Measurements from ENCODE around the gene CDC25B. TPM values are rescaled to one million over a fixed set of nuclear protein-coding genes. Genes with fewer than 3 reads are reported as not detected.

Gene CDC25B
- total and polyA plus RNA-seq, 2 donors (not counting 3 experiments of a cell fraction or from before 2014, with no cell fraction given) = 46.7 to 76.5 TPM

DNA sequence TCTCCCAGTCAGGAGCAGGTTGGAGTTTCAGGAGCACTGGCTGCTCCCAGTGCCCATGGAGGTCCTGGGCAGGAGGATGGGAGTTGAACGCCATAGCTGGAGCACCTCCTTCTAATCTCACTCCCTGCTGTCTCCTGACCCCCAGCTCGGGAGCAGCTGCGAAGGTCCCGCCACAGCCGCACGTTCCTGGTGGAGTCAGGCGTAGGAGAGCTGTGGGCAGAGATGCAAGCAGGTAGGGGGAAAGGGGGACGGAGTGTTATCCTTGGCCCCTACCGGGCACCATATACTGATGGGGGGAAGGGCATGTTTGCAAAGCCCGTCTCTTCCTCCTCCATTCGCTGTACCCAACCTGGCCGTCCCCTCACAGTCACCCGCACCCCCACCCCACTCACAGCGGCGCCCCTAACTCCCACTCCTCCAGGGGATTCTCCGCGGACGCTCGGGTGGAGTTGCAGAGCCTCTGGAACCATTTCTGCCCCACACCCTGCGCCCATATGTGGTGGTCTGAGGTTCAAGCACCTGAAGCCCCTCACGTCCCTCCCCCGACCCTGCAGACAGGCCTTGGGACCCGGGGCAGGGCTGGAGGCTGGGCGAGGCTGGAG lies 46.9 kb upstream of the CDC25B start:
- dilution Hi-C loops (cut with MboI; ENCODE audit: extremely low pct_ligation_motif_present, low sequenced_read_pairs) = no loop called here
- POLR2A ChIA-PET = no interaction called here

DNA sequence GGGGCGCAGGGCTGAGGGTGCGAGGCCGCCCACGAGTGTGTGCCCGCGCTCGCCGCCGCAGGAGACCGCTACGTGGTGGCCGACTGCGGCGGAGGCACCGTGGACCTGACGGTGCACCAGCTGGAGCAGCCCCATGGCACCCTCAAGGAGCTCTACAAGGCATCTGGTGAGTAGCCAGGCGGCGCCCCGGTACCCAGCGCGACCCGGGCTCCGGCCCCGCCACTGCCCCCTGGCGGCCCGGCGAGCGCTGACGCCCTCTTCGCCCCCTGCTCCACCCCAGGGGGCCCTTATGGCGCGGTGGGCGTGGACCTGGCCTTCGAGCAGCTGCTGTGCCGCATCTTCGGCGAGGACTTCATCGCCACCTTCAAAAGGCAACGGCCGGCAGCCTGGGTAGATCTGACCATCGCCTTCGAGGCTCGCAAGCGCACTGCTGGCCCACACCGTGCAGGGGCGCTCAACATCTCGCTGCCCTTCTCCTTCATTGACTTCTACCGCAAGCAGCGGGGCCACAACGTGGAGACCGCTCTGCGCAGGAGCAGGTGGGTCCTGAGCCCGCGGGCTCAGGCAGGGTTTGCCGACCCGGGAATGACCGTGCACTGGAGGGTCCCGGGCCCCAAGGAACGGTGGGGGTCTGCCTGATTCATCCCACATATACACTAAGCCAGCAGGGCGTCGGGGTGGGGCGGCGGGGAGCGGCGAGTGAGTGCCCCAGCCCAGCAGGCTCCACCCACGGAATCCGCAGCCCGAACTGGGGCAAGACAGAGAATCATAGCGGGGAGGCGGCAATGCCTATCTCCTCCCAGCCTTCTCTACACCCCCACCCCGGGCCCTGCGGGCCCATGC lies 46.2 kb upstream of the CDC25B start:
- Histone ChIP-seq H3K36me3 (ENCODE audit: control insufficient read depth in 2 of 2, extremely low read depth in 1 of 2, insufficient read depth in 2 of 2, low read length in 2 of 2) (peaks cover 0 to 3% of the 10 kb centered on the region in 2 experiments), H3K9me3 (replicated peaks; ENCODE audit: control insufficient read depth, insufficient read depth, low read length) (no peaks in the 10 kb centered on the region), H3K4me3 (replicated peaks in 1 of 3; ENCODE audit: insufficient read depth in 1 of 3, low read depth in 1 of 3, low read length in 3 of 3) (no peak overlapping the region), H4K20me1 (replicated peaks; ENCODE audit: control insufficient read depth, extremely low read depth, insufficient read depth, low read length) (no peaks in the 10 kb centered on the region), H3K27me3 (ENCODE audit: control insufficient read depth in 2 of 2, insufficient read depth in 2 of 2, low read length in 2 of 2) (no peaks in the 10 kb centered on the region), H3K4me1 (ENCODE audit: control insufficient read depth, extremely low read depth, insufficient read depth, low read length) (no peaks in the 10 kb centered on the region), H3K9ac (replicated peaks; ENCODE audit: extremely low read depth, insufficient read depth, low read length) (no peak overlapping the region), H3K79me2 (ENCODE audit: control insufficient read depth, insufficient read depth, low read length) (no peaks in the 10 kb centered on the region), H3K27ac (ENCODE audit: insufficient read depth, low read depth, low read length) (no peak overlapping the region), H3K4me2 (ENCODE audit: insufficient read depth, low read length) (no peak overlapping the region), H3K9me1 (replicated peaks; ENCODE audit: control insufficient read depth, extremely low read depth, insufficient read depth, low read length) (no peaks in the 10 kb centered on the region), H2AFZ (ENCODE audit: low read depth, low read length) (no peak overlapping the region)
- ChIA-PET CTCF (interaction anchor here (0.6 to 5.6 kb wide), 7 partner anchors 10 to 73 kb away, joined by 3 to 75 read pairs (median 6); partner anchors contain the start of gene ADISSP), POLR2A (no interaction called here)
- intact Hi-C loops (cut with micrococcal nuclease) (loop anchor here (1.0 to 5.0 kb wide), 2 partner anchors 34 to 73 kb away; no protein-coding TSS in a partner anchor), dilution Hi-C loops (cut with MboI; ENCODE audit: extremely low pct_ligation_motif_present, low sequenced_read_pairs) (no loop called here)
- BruUV-seq (replicated peaks) = no TSS peak
- no peak for FAIRE-seq
- no peak for DNase-seq (ENCODE audit: low read depth, low spot score)
- TF ChIP-seq GATA2 (IDR thresholded peaks at IDR 0.05; ENCODE audit: insufficient read depth, insufficient read length, low read depth, low read length) = no peak
- TF ChIP-seq, protein P1, sequence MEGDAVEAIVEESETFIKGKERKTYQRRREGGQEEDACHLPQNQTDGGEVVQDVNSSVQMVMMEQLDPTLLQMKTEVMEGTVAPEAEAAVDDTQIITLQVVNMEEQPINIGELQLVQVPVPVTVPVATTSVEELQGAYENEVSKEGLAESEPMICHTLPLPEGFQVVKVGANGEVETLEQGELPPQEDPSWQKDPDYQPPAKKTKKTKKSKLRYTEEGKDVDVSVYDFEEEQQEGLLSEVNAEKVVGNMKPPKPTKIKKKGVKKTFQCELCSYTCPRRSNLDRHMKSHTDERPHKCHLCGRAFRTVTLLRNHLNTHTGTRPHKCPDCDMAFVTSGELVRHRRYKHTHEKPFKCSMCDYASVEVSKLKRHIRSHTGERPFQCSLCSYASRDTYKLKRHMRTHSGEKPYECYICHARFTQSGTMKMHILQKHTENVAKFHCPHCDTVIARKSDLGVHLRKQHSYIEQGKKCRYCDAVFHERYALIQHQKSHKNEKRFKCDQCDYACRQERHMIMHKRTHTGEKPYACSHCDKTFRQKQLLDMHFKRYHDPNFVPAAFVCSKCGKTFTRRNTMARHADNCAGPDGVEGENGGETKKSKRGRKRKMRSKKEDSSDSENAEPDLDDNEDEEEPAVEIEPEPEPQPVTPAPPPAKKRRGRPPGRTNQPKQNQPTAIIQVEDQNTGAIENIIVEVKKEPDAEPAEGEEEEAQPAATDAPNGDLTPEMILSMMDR (IDR thresholded peaks at IDR 0.05; ENCODE audit: extremely low read depth in 1 of 2, insufficient read depth in 1 of 2, low read depth in 1 of 2, low read length in 2 of 2) = peak; percentile 40 to 42

More for the DNA sequence above, 46.9 kb upstream of the CDC25B start:
- DNase-seq (ENCODE audit: low read depth, low spot score) (no peak), FAIRE-seq (no peak)
- Histone ChIP-seq H3K4me3 (replicated peaks in 1 of 3; ENCODE audit: insufficient read depth in 1 of 3, low read depth in 1 of 3, low read length in 3 of 3) (no peak overlapping the region), H2AFZ (ENCODE audit: low read depth, low read length) (no peak overlapping the region), H3K27me3 (ENCODE audit: control insufficient read depth in 2 of 2, insufficient read depth in 2 of 2, low read length in 2 of 2) (no peaks in the 10 kb centered on the region), H3K4me1 (ENCODE audit: control insufficient read depth, extremely low read depth, insufficient read depth, low read length) (no peaks in the 10 kb centered on the region), H3K79me2 (ENCODE audit: control insufficient read depth, insufficient read depth, low read length) (no peaks in the 10 kb centered on the region), H4K20me1 (replicated peaks; ENCODE audit: control insufficient read depth, extremely low read depth, insufficient read depth, low read length) (no peaks in the 10 kb centered on the region), H3K9ac (replicated peaks; ENCODE audit: extremely low read depth, insufficient read depth, low read length) (no peak overlapping the region), H3K4me2 (ENCODE audit: insufficient read depth, low read length) (no peak overlapping the region), H3K9me3 (replicated peaks; ENCODE audit: control insufficient read depth, insufficient read depth, low read length) (no peaks in the 10 kb centered on the region), H3K36me3 (ENCODE audit: control insufficient read depth in 2 of 2, extremely low read depth in 1 of 2, insufficient read depth in 2 of 2, low read length in 2 of 2) (peaks cover 0 to 3% of the 10 kb centered on the region in 2 experiments), H3K27ac (ENCODE audit: insufficient read depth, low read depth, low read length) (no peak overlapping the region), H3K9me1 (replicated peaks; ENCODE audit: control insufficient read depth, extremely low read depth, insufficient read depth, low read length) (no peaks in the 10 kb centered on the region)
- no peak for TF ChIP-seq GATA2 (IDR thresholded peaks at IDR 0.05; ENCODE audit: insufficient read depth, insufficient read length, low read depth, low read length)
- intact Hi-C loops (cut with micrococcal nuclease) = loop anchor here (1.0 kb wide), 1 partner anchor 33 kb away; no protein-coding TSS in a partner anchor
- CTCF ChIA-PET = interaction anchor here (0.6 to 5.6 kb wide), 9 partner anchors 9 to 75 kb away, joined by 3 to 75 read pairs (median 5); partner anchors contain the start of genes ADISSP and SPEF1
- BruUV-seq (replicated peaks) = no TSS peak
